Mesodermal cell (in vitro differentiated cells): Measurements from ENCODE around the gene STRN3.
"Not testable (repeated sequence)": the region's sequence is repeated elsewhere in the genome, so short reads cannot be mapped to it uniquely, and the experiment has no call there.

Source experiments
- H3K27ac ChIP-seq: 2 replicates; pipeline ENCODE4 v1.7.0; 2013; ENCODE audit warnings: mild to moderate bottlenecking, low read depth, low read length, moderate library complexity; ENCODE audit not compliant: severe bottlenecking
- H3K36me3 ChIP-seq: 2 replicates; pipeline ENCODE4 v1.7.1; 2013; ENCODE audit warnings: mild to moderate bottlenecking, low read length, moderate library complexity; ENCODE audit not compliant: control insufficient read depth, insufficient read depth
- H3K4me1 ChIP-seq: one replicate; pipeline ENCODE4 v1.7.1; 2013; ENCODE audit warnings: mild to moderate bottlenecking, low read length; ENCODE audit not compliant: insufficient read depth, control insufficient read depth, poor library complexity, severe bottlenecking
- H3K4me3 ChIP-seq: 2 replicates; pipeline ENCODE4 v1.7.0; 2013; ENCODE audit warnings: low read length, control low read depth, mild to moderate bottlenecking; ENCODE audit not compliant: insufficient read depth, poor library complexity, severe bottlenecking; ENCODE audit errors: extremely low read depth
- H3K9me3 ChIP-seq: 2 replicates; pipeline ENCODE4 v1.7.1; 2013; ENCODE audit warnings: mild to moderate bottlenecking, low read length, moderate library complexity; ENCODE audit not compliant: control insufficient read depth
- WGBS, 2 experiments: methylation state at CpG; one replicate each; pipeline ENCODE4 v1.1.5; 2013; ENCODE audit warnings: missing lambda C conversion rate in 2 of 2; ENCODE audit not compliant: insufficient coverage in 2 of 2; 5-methylcytosine and 5-hydroxymethylcytosine counted together

Gene STRN3

GRCh38 chr14:30940886-30941285 lies 85.3 kb downstream of the STRN3 start:
- 100% methylated on average over 1 to 2 of the region's 4 CpGs for WGBS, 2 experiments
- Histone ChIP-seq H3K4me3 (no peak overlapping the region), H3K4me1 (no peaks in the 10 kb centered on the region), H3K27ac (no peak overlapping the region), H3K9me3 (no peaks in the 10 kb centered on the region), H3K36me3 (peaks cover 56% of the 10 kb centered on the region)

DNA sequence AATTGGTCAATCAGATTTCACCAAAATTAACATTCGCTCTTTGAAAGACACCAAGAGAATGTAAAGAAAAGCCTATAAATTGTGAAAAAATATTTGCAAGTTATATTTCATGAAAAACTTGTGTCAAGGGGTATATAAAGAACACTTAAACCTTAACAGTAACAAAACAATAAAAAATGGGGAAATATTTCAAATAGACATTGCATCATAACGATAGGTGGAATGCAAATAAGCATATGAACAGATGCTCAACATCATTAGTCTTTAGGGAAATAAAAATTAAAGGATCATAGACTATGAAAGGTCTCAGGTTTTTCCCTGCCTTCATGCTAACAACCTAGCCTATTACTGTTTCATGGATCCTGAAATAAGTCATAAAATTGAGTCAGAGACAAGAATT lies 87.6 kb downstream of the STRN3 start:
- Histone ChIP-seq H3K27ac (no peak overlapping the region), H3K36me3 (peaks cover 55% of the 10 kb centered on the region), H3K9me3 (no peaks in the 10 kb centered on the region), H3K4me3 (no peak overlapping the region), H3K4me1 (no peaks in the 10 kb centered on the region)
- no CpG with 5 or more reads among the region's 2 CpGs for WGBS, 2 experiments

- Histone ChIP-seq H3K9me3 (no peaks in the 10 kb centered on the region), H3K27ac (no peak overlapping the region), H3K36me3 (peaks cover 39% of the 10 kb centered on the region), H3K4me3 (no peak overlapping the region), H3K4me1 (no peaks in the 10 kb centered on the region)
- WGBS, 2 experiments: no CpG with 5 or more reads among the region's 2 CpGs
Observed at GRCh38 chr14:30935445-30935844, 90.7 kb downstream of the STRN3 start.

DNA sequence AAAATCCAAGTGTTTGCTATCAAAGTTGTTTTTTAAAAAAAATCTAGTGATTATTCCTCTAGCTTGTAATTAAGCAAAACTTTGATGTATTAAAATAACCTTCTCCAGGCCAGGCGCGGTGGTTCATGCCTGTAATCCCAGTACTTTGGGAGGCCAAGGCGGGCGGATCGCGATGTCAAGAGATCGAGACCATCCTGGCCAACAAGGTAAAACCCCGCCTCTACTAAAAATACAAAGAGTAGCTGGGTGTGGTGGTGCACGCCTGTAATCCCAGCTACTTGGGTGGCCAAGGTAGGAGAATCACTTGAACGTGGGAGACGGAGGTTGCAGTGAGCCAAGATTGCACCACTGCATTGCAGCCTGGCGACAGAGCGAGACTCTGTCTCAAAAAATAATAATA lies 92.2 kb downstream of the STRN3 start:
- WGBS, 2 experiments: 90 to 91% methylated on average over 2 to 9 of the region's 13 CpGs
- H3K27ac ChIP-seq, H3K4me3 ChIP-seq, H3K4me1 ChIP-seq, H3K9me3 ChIP-seq: not testable (repeated sequence)
- H3K36me3 ChIP-seq: peaks cover 33% of the 10 kb centered on the region

GRCh38 chr14:30928462-30928861 lies 97.7 kb downstream of the STRN3 start:
- H3K36me3 ChIP-seq: peaks cover 7% of the 10 kb centered on the region
- no peak overlapping the region for H3K4me3 ChIP-seq
- no peak overlapping the region for H3K27ac ChIP-seq

DNA sequence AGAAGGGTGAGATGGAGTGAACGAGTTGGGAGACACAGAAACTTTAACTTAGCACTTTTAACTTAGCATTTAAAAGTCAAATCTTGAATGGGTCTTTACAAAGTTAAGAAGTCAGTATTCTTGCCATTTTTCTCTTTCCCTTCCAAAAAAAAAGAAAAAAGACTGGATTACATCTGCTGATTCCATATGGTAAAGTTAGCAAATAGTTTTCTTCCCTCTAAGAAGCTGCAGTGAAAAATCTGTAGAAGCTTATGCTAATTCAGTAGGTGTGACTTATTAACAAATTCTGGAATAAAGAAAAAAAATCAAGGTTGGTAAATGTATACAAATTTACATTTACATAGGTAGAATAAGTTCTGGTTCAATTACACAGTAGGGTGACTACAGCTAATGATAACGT lies 100.9 kb downstream of the STRN3 start:
- WGBS, 2 experiments: no CpG with 5 or more reads among the region's 2 CpGs
- Histone ChIP-seq H3K27ac (no peak overlapping the region), H3K9me3 (no peaks in the 10 kb centered on the region), H3K4me3 (no peak overlapping the region), H3K36me3 (peaks cover 12% of the 10 kb centered on the region), H3K4me1 (no peaks in the 10 kb centered on the region)

More at GRCh38 chr14:30928462-30928861, 97.7 kb downstream of the STRN3 start:
- Histone ChIP-seq H3K9me3 (no peaks in the 10 kb centered on the region), H3K4me1 (no peaks in the 10 kb centered on the region)

DNA sequence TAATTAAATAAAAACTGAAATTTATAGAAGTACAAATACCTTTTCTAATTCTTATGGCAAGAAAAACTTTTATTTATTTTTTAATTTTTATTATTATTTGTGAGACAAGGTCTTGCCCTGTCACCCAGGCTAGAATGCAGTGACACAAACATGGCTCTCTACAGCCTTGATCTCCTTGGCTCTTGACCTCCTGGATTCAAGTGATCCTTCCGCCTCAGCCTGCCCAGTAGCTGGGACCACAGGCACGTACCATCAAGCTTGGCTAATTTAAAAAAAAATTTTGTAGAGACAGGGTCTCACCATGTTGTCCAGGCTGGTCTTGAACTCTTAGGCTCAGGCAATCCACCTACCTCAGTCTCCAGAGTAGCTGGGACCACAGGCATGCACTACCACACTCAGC lies 104.4 kb downstream of the STRN3 start:
- Histone ChIP-seq H3K27ac (no peak overlapping the region), H3K36me3 (peaks cover 20% of the 10 kb centered on the region), H3K4me1 (no peaks in the 10 kb centered on the region), H3K9me3 (no peaks in the 10 kb centered on the region), H3K4me3 (no peak overlapping the region)
- WGBS, 2 experiments: 79 to 100% methylated on average over 1 to 2 of the region's 2 CpGs

DNA sequence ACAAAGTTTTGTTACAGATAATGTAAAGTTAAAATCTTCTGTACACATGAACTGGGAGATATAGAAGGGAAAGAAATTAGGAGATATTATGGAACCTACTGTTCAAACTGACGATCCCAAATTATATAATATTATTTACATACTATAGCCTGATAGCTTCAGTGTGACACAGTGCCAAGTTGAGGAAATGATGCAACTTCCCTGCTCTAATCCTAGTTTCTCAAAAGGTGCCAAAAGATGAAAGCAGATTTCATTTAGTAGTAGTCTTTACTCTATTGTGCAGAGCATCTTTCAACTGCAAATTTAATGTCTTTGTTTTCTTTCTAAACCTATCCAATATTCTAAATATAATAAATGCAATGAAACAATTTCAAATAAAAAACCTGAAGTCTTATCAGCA lies 104.9 kb downstream of the STRN3 start:
- Histone ChIP-seq H3K36me3 (peaks cover 20% of the 10 kb centered on the region), H3K4me3 (no peak overlapping the region), H3K9me3 (no peaks in the 10 kb centered on the region), H3K27ac (no peak overlapping the region), H3K4me1 (no peaks in the 10 kb centered on the region)
- no CpG with 5 or more reads among the region's 1 CpG for WGBS, 2 experiments

- no peaks in the 10 kb centered on the region for H3K9me3 ChIP-seq
- no peak overlapping the region for H3K4me3 ChIP-seq
- no CpG with 5 or more reads among the region's 2 CpGs for WGBS, 2 experiments
- H3K36me3 ChIP-seq: peaks cover 22% of the 10 kb centered on the region
- no peak overlapping the region for H3K27ac ChIP-seq
- no peaks in the 10 kb centered on the region for H3K4me1 ChIP-seq
Observed at GRCh38 chr14:30915596-30915995, 110.6 kb downstream of the STRN3 start.

GRCh38 chr14:30914812-30915211 lies 111.4 kb downstream of the STRN3 start:
- no CpG with 5 or more reads among the region's 1 CpG for WGBS, 2 experiments
- no peak overlapping the region for H3K27ac ChIP-seq
- no peaks in the 10 kb centered on the region for H3K9me3 ChIP-seq
- H3K36me3 ChIP-seq: peaks cover 26% of the 10 kb centered on the region
- no peaks in the 10 kb centered on the region for H3K4me1 ChIP-seq
- no peak overlapping the region for H3K4me3 ChIP-seq

- Histone ChIP-seq H3K36me3 (peaks cover 53% of the 10 kb centered on the region), H3K4me3 (no peak overlapping the region), H3K9me3 (no peaks in the 10 kb centered on the region), H3K4me1 (no peaks in the 10 kb centered on the region), H3K27ac (no peak overlapping the region)
- no CpG with 5 or more reads among the region's 2 CpGs for WGBS, 2 experiments
Observed at GRCh38 chr14:30908826-30909225, 117.4 kb downstream of the STRN3 start.

- no peak overlapping the region for H3K27ac ChIP-seq
- H3K4me1 ChIP-seq: no peaks in the 10 kb centered on the region
- H3K36me3 ChIP-seq: peaks cover 58% of the 10 kb centered on the region
- no CpG with 5 or more reads among the region's 1 CpG for WGBS, 2 experiments
- no peak overlapping the region for H3K4me3 ChIP-seq
- H3K9me3 ChIP-seq: no peaks in the 10 kb centered on the region
Observed at GRCh38 chr14:30907659-30908057, 118.5 kb downstream of the STRN3 start.
